Measurements from ENCODE around the gene SLC7A5. TPM values are rescaled to one million over a fixed set of nuclear protein-coding genes. Genes with fewer than 3 reads are reported as not detected.
"Not testable (repeated sequence)": the region's sequence is repeated elsewhere in the genome, so short reads cannot be mapped to it uniquely, and the experiment has no call there.

The SLC7A5 gene
- polyA plus RNA-seq, 1 donor: 10.8 TPM

DNA sequence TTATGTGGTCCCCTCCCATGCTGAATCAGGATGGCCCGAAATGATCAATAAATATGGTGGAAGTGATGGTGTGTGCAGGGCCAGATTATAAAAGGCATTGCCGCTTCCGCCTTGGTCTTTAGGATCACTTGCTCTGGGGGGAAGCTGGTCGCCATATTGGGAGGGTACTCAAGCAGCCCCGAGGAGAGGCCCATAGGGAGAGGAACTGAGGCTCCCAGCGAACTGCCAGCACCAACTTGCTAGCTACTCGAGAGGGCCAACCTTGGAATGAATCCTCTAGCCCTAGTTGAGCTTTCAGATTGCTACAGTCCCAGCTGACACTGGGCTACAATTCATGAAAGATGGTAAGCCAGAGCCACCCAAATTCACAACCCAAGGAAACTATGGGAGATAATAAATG lies 19.0 kb upstream of the SLC7A5 start:
- DNase-seq (ENCODE audit: low read depth): not testable (repeated sequence)

- DNase-seq (ENCODE audit: low read depth): not testable (repeated sequence)
Observed at GRCh38 chr16:87887931-87888330, 18.6 kb upstream of the SLC7A5 start.

DNA sequence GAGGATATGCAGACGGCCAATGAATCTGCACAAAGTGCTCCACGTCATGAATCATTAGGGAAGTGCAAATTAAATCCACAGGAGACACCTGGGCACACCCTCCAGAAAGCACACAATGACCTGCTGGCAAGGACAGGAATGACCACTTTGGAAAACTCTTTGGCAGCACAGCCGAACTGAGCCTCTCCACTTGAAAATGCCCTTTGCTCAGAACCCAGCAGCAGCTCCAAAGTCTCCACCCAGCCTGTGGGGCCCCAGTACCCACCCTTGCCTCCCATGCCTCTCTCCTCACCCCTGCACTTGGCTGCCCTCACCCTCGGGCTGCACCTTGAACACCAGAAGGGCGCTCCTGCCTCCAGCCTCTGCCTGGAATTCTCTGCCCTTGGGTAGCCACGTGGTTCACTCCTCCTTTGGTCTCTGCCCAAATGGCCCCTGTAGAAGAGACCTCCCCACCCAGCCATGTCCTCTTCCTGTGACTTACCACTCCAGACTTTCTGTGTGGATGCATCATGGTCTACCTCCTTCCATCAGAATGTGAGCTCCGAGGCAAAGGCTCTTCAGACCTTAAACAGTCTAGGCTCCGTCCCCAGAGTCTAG lies 16.2 kb upstream of the SLC7A5 start:
- not testable (repeated sequence) for DNase-seq (ENCODE audit: low read depth)

- DNase-seq (ENCODE audit: low read depth): no peak
Observed at GRCh38 chr16:87882436-87883019, 13.2 kb upstream of the SLC7A5 start.

DNA sequence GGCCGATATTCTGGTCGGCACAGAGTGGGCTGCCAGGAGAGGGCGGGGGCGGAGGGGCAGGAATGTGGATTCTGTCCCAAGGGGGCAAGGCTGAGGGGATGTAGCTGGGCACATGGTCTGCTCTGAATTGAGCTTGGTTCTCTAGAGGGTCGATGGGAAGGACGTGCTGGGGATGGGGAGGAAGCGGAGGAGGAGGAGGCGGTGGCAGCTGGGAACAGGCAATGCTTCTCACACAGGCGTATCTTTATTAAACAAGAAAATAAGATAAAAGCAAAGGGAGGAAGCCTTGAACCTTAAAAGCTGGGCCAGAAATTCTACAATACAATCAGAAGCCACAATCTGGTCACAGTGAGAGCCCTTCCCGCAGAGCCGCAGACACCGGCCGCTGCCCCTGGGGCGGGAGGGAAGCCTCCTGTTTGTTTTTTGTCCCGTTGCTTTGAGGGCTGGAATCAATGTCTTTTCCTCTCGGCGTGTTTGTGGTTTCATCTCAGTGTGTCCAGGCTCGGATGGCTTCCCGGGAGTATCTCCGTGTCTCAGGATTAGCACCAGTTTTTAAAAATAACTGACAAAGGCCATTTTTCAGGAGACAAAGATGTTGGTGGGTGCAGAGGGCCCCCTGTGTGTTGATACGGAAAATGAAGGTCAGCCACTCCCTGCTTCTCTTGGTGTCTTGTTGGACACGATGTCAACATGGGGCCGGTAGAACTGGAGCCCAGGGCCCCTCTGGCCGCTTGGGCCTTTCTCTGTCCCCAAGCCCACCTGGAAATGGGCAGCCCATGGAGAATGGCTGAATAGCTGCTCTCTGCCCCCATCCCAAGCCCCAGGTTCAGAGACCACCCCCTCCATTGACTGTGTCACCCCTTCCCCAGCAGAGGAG lies 12.3 kb upstream of the SLC7A5 start:
- DNase-seq (ENCODE audit: low read depth): no peak

GRCh38 chr16:87880117-87880696 lies 10.9 kb upstream of the SLC7A5 start:
- DNase-seq (ENCODE audit: low read depth): no peak

DNA sequence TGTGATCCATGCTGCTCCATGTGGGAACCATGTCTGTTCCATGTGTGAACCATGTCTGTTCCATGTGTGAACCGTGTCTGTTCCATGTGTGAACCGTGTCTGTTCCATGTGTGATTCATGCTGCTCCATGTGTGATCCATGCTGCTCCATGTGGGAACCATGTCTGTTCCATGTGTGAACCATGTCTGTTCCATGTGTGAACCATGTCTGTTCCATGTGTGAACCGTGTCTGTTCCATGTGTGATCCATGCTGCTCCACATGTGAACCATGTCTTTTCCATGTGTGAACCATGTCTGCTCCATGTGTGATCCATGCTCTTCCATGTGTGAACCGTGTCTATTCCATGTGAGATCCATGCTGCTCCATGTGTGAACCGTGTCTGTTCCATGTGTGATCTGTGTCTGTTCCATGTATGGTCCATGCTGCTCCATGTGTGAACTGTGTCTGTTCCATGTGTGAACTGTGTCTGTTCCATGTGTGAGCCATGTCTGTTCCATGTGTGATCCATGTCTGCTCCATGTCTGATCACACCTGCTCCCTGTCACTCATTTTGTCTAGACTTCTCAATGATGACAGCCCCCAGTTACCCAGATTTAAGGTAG lies 10.2 kb upstream of the SLC7A5 start:
- DNase-seq (ENCODE audit: low read depth): not testable (repeated sequence)

- no peak for DNase-seq (ENCODE audit: low read depth)
Observed at GRCh38 chr16:87878704-87879103, 9.4 kb upstream of the SLC7A5 start.

DNA sequence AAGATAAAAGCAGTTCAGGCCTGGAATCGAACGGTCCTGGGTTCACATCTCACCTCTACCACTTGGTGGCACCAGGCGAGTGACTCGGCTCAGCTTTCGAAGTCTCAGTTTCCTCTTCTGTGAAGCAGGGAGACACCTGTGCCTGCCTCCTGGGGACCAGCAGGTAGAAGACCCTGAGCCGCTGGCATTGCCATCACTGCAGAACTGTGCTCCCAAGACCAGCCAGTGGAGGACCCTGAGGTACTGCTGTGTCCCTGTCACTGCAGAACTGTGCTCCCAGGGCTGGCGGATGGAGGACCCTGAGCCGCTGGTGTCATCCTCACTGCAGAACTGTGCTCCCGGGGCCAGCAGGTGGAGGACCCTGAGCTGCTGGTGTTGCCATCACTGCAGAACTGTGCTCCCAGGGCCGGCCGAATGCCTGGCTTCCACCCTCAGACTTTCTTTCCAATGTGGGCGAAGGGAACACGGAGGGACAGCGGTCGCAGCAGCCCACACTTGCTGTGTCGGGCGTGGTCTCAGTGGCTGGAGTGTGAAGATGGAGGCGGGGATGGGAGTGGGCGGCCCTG lies 8.7 kb upstream of the SLC7A5 start:
- no peak for DNase-seq (ENCODE audit: low read depth)

- DNase-seq (ENCODE audit: low read depth): no peak
Observed at GRCh38 chr16:87874639-87875427, 5.5 kb upstream of the SLC7A5 start.

- not testable (repeated sequence) for DNase-seq (ENCODE audit: low read depth)
Observed at GRCh38 chr16:87870418-87871291, 1.3 kb upstream of the SLC7A5 start.

GRCh38 chr16:87869879-87870417 lies 641 bp upstream of the SLC7A5 start:
- not testable (repeated sequence) for DNase-seq (ENCODE audit: low read depth)

DNA sequence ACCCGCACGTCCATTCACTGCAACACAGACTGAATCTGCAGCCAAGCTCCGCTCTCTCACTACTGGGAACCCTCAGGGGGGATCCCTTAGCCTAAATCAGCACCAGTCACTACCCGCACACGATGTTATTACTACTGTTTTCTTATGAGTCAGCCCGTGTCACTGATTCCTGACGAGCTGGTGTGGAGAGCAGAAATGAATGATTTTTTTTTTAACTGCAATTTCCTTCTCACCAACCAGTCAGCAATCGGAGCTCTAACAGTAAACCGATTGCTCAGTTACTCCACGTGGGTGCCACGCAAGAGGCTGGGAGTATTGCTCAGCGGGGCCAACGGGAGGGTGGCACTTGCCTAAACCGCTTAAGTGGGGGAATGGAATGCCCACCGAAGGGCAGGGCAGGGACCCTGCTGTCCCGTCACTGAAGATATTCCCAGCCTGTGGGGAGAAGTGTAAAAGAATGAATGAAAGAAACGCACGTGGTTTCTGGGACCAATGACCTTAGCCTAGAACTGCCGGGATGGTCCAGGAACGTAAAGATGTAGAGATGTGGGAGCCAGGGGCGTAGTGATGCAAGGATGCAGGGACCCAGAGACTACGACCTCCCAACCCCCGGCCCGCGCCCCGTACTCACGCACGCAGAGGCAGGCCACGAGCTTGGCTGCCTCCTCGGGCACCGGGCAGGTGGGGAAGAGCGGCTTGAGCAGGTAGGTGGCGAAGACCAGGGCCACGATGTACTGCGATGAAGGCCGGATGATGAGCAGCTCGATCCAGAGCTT lies 865 bp downstream of the SLC7A5 start:
- not testable (repeated sequence) for DNase-seq (ENCODE audit: low read depth)

- not testable (repeated sequence) for DNase-seq (ENCODE audit: low read depth)
Observed at GRCh38 chr16:87865902-87866555, 3.3 kb downstream of the SLC7A5 start.

DNA sequence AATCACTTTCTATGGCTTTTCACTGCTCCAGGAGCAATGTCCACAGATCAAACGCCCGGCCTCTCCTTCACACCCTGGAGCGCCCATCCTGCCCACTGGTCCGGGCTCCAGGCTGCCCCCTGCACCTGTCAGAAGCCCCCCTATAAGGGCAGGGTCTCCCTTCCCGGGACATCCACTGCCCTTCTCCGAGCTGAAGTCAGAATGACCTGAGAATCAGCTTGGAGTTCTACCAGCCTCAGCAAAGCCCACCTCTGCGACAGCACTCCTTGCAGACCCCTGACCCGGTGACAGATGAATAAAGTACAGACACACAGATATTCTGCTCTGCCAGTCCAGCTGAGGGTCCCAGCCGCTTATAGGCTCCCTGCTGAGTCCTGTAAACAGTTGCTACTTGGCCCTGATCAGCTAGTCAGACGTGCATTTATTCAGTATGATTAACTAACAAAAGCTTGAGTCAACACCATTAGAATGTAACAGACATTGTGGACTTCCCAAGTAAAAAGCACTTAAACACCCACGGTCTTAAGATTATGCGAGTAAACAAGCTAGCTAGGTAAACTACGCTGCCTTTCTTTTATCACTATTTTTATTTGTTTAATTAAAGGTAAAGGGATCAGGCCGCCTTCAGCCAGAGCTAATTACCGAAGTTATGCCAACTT lies 4.8 kb downstream of the SLC7A5 start:
- no peak for DNase-seq (ENCODE audit: low read depth)

DNA sequence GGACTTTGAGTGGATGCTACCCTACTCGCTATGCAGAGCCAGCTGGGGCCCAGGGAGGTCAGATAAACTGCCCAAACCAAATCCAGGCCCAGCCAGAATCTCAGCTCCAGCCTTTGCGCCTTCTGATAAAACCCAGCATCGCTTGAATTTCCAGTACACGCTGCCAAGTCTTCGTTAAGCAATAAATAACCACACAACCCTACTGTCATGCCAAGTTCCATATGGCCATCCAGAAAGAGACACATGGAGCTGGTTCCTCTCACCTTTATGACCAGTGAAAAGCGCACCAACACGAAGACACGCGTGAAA lies 6.0 kb downstream of the SLC7A5 start:
- not testable (repeated sequence) for DNase-seq (ENCODE audit: low read depth)

DNA sequence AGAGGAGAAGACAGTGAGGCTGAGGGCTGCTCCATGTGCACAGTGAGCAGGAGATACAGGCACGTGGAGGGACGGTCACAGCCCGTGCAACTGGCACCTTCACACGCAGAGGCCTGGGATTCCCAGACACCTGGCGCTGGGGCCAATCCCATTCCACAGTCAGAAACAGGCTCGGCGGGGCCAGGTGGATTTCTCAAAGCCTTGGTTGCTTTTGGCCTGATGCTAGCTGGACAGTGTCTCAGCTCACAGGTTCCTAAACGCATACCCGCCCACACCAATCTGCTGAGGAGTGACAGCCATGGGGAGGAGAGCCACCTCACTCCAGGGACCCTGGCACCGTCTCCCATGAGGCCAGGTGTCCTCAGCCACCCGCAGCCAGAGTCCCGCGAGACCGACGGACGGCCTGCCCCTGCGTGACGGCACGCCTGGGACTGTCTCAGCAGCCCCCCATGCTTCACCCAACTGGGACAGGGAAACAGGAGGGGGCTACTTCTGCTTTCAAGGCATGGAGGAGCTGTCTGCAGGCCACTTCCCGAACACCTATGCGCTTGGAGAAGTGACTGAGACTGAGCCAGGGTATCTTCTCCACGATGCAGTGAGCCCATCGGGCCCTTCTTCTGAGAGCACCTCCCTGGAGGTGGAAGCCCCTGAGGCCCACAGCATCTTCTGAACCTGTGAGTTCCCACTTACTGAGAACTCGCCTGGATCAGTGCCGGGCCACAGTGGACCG lies 6.5 kb downstream of the SLC7A5 start:
- DNase-seq (ENCODE audit: low read depth): not testable (repeated sequence)

Measured in forelimb muscle (tissue), 1 donor.